Activated CD8-positive, alpha-beta T cell treated with anti-CD3 and anti-CD28 coated beads, Interleukin-2, amount 10 ng/mL, durations not matched to agents 7 days and 5 days (primary cell): ENCODE results near the gene LUC7L2. TPM values are rescaled to one million over a fixed set of nuclear protein-coding genes. Genes with fewer than 3 reads are reported as not detected.
"Not testable (repeated sequence)": the region's sequence is repeated elsewhere in the genome, so short reads cannot be mapped to it uniquely, and the experiment has no call there.

Experiments used
- ATAC-seq: fragments of 150-1000 bp; cut with Tn5 transposase; one replicate; pipeline ENCODE4 v1.10.0; 2021; ENCODE audit warnings: moderate library complexity
- CTCF ChIA-PET: fragments of 350-600 bp; sonication (Branson Sonifier 250); formaldehyde crosslinking; loops from one replicate; lab custom pipeline; 2021; ENCODE audit warnings: antibody characterized with exemption; lab: Charles Lee
- POLR2A ChIA-PET: fragments of 350-600 bp; sonication (Branson Sonifier 250); formaldehyde crosslinking; loops from one replicate; lab custom pipeline; 2021; ENCODE audit warnings: antibody characterized with exemption; lab: Charles Lee
- DNase-seq: peaks from one replicate; pipeline ENCODE4 v3.0.0-alpha.2; 2020
- H3K27ac Mint-ChIP-seq: one replicate; pipeline ENCODE4 v1.8.0; 2021; ENCODE audit warnings: mild to moderate bottlenecking, mixed read lengths
- H3K27me3 Mint-ChIP-seq: one replicate; pipeline ENCODE4 v1.8.0; 2021; ENCODE audit warnings: low read depth, mixed read lengths
- H3K36me3 Mint-ChIP-seq: one replicate; pipeline ENCODE4 v1.8.0; 2021; ENCODE audit warnings: low read depth, mixed read lengths
- H3K4me1 Mint-ChIP-seq: one replicate; pipeline ENCODE4 v1.8.0; 2021; ENCODE audit warnings: low read depth, mixed read lengths
- H3K4me3 Mint-ChIP-seq: one replicate; pipeline ENCODE4 v1.8.0; 2021; ENCODE audit warnings: mild to moderate bottlenecking, mixed read lengths
- H3K9me3 Mint-ChIP-seq: one replicate; pipeline ENCODE4 v1.8.0; 2022; ENCODE audit warnings: mixed read lengths; ENCODE audit not compliant: insufficient read depth
- total RNA-seq, 2 experiments: library from RNA; stranded (reverse); gene quantifications; one replicate each; pipeline ENCODE4 v1.2.3, GENCODE V29; 2021

Gene LUC7L2
- total RNA-seq, 2 experiments from 2014 or later = 126 to 131 TPM

- CTCF ChIA-PET = interaction anchor here (3.1 kb wide), 1 partner anchor 8 kb away, joined by 32 read pairs; no protein-coding TSS in a partner anchor
- H3K27ac Mint-ChIP-seq = no peak overlapping the region
- H3K4me3 Mint-ChIP-seq = no peak overlapping the region
- DNase-seq = no peak
- no peak for ATAC-seq
- POLR2A ChIA-PET = no interaction called here
- H3K4me1 Mint-ChIP-seq = no peaks in the 10 kb centered on the region
- no peaks in the 10 kb centered on the region for H3K27me3 Mint-ChIP-seq
- H3K36me3 Mint-ChIP-seq = peaks cover 33% of the 10 kb centered on the region
- no peaks in the 10 kb centered on the region for H3K9me3 Mint-ChIP-seq
Observed at GRCh38 chr7:139426258-139427028, 66.7 kb downstream of the LUC7L2 start.

GRCh38 chr7:139427029-139427420 lies 67.3 kb downstream of the LUC7L2 start:
- Mint-ChIP-seq H3K9me3 (no peaks in the 10 kb centered on the region), H3K27me3 (no peaks in the 10 kb centered on the region), H3K36me3 (peaks cover 30% of the 10 kb centered on the region), H3K27ac (peak overlapping the region; percentile 44), H3K4me1 (no peaks in the 10 kb centered on the region), H3K4me3 (no peak overlapping the region)
- CTCF ChIA-PET = no interaction called here
- ATAC-seq (no peak), DNase-seq (no peak)
- POLR2A ChIA-PET = no interaction called here

GRCh38 chr7:139427788-139428187 lies 68.1 kb downstream of the LUC7L2 start:
- peaks cover 24% of the 10 kb centered on the region for H3K36me3 Mint-ChIP-seq
- H3K27ac Mint-ChIP-seq = no peak overlapping the region
- H3K27me3 Mint-ChIP-seq = no peaks in the 10 kb centered on the region
- CTCF ChIA-PET = no interaction called here
- POLR2A ChIA-PET = interaction anchor here (0.8 kb wide), 1 partner anchor 10 kb away, joined by 4 read pairs; no protein-coding TSS in a partner anchor
- DNase-seq (no peak), ATAC-seq (no peak)
- no peaks in the 10 kb centered on the region for H3K4me1 Mint-ChIP-seq
- no peak overlapping the region for H3K4me3 Mint-ChIP-seq
- no peaks in the 10 kb centered on the region for H3K9me3 Mint-ChIP-seq

GRCh38 chr7:139429735-139430134 lies 70.0 kb downstream of the LUC7L2 start:
- H3K4me1 Mint-ChIP-seq, CTCF ChIA-PET, DNase-seq, H3K27me3 Mint-ChIP-seq, H3K27ac Mint-ChIP-seq, ATAC-seq, H3K9me3 Mint-ChIP-seq, H3K4me3 Mint-ChIP-seq: not testable (repeated sequence)
- H3K36me3 Mint-ChIP-seq = peaks cover 14% of the 10 kb centered on the region
- POLR2A ChIA-PET = interaction anchor here (0.6 kb wide), 2 partner anchors 69 to 951 kb away, joined by 3 read pairs; no protein-coding TSS in a partner anchor

- ChIA-PET POLR2A (no interaction called here), CTCF (interaction anchor here (1.7 to 2.4 kb wide), 2 partner anchors 8 to 69 kb away, joined by 5 to 9 read pairs; no protein-coding TSS in a partner anchor)
- Mint-ChIP-seq H3K27me3 (no peaks in the 10 kb centered on the region), H3K4me3 (no peak overlapping the region), H3K36me3 (peaks cover 12% of the 10 kb centered on the region), H3K9me3 (no peaks in the 10 kb centered on the region), H3K27ac (no peak overlapping the region), H3K4me1 (peaks cover 8% of the 10 kb centered on the region)
- ATAC-seq (no peak), DNase-seq (no peak)
Observed at GRCh38 chr7:139430443-139430842, 70.7 kb downstream of the LUC7L2 start.

- no peak for ATAC-seq
- no peaks in the 10 kb centered on the region for H3K9me3 Mint-ChIP-seq
- no peak for DNase-seq
- no peak overlapping the region for H3K27ac Mint-ChIP-seq
- POLR2A ChIA-PET = interaction anchor here (0.7 kb wide), 1 partner anchor 8 kb away, joined by 3 read pairs; no protein-coding TSS in a partner anchor
- H3K4me1 Mint-ChIP-seq = peaks cover 8% of the 10 kb centered on the region
- no peaks in the 10 kb centered on the region for H3K27me3 Mint-ChIP-seq
- no peak overlapping the region for H3K4me3 Mint-ChIP-seq
- CTCF ChIA-PET = interaction anchor here (1.7 to 2.4 kb wide), 2 partner anchors 9 to 69 kb away, joined by 5 to 9 read pairs; no protein-coding TSS in a partner anchor
- peaks cover 14% of the 10 kb centered on the region for H3K36me3 Mint-ChIP-seq
Observed at GRCh38 chr7:139431010-139431409, 71.3 kb downstream of the LUC7L2 start.

- H3K27me3 Mint-ChIP-seq = no peaks in the 10 kb centered on the region
- H3K4me3 Mint-ChIP-seq = no peak overlapping the region
- no peaks in the 10 kb centered on the region for H3K9me3 Mint-ChIP-seq
- H3K4me1 Mint-ChIP-seq = peaks cover 8% of the 10 kb centered on the region
- DNase-seq (no peak), ATAC-seq (no peak)
- H3K27ac Mint-ChIP-seq = no peak overlapping the region
- peaks cover 14% of the 10 kb centered on the region for H3K36me3 Mint-ChIP-seq
- ChIA-PET CTCF (interaction anchor here (1.7 to 2.4 kb wide), 2 partner anchors 9 to 68 kb away, joined by 5 to 9 read pairs; no protein-coding TSS in a partner anchor), POLR2A (interaction anchor here (0.7 kb wide), 1 partner anchor 8 kb away, joined by 3 read pairs; no protein-coding TSS in a partner anchor)
Observed at GRCh38 chr7:139431459-139431858, 71.8 kb downstream of the LUC7L2 start.

- H3K4me3 Mint-ChIP-seq = no peak overlapping the region
- no peak overlapping the region for H3K27ac Mint-ChIP-seq
- peaks cover 3% of the 10 kb centered on the region for H3K36me3 Mint-ChIP-seq
- ChIA-PET CTCF (no interaction called here), POLR2A (no interaction called here)
- H3K4me1 Mint-ChIP-seq = peaks cover 8% of the 10 kb centered on the region
- DNase-seq (no peak), ATAC-seq (no peak)
- no peaks in the 10 kb centered on the region for H3K27me3 Mint-ChIP-seq
- H3K9me3 Mint-ChIP-seq = no peaks in the 10 kb centered on the region
Observed at GRCh38 chr7:139436806-139437205, 77.1 kb downstream of the LUC7L2 start.

GRCh38 chr7:139439375-139439774 lies 79.7 kb downstream of the LUC7L2 start:
- no peak for ATAC-seq
- no peak overlapping the region for H3K27ac Mint-ChIP-seq
- peaks cover 3% of the 10 kb centered on the region for H3K36me3 Mint-ChIP-seq
- ChIA-PET POLR2A (interaction anchor here (0.5 kb wide), 1 partner anchor 8 kb away, joined by 3 read pairs; no protein-coding TSS in a partner anchor), CTCF (no interaction called here)
- H3K27me3 Mint-ChIP-seq = no peaks in the 10 kb centered on the region
- H3K4me1 Mint-ChIP-seq = peaks cover 3% of the 10 kb centered on the region
- no peak for DNase-seq
- H3K9me3 Mint-ChIP-seq = no peaks in the 10 kb centered on the region
- no peak overlapping the region for H3K4me3 Mint-ChIP-seq

GRCh38 chr7:139441961-139442360 lies 82.3 kb downstream of the LUC7L2 start:
- Mint-ChIP-seq H3K4me3 (no peak overlapping the region), H3K27me3 (peaks cover 2% of the 10 kb centered on the region), H3K36me3 (no peaks in the 10 kb centered on the region), H3K4me1 (no peaks in the 10 kb centered on the region), H3K9me3 (no peaks in the 10 kb centered on the region), H3K27ac (no peak overlapping the region)
- CTCF ChIA-PET = no interaction called here
- no peak for DNase-seq
- POLR2A ChIA-PET = no interaction called here
- ATAC-seq = peak; percentile 19

GRCh38 chr7:139446051-139446890 lies 86.6 kb downstream of the LUC7L2 start:
- POLR2A ChIA-PET = no interaction called here

More at GRCh38 chr7:139446051-139446890, 86.6 kb downstream of the LUC7L2 start:
- Mint-ChIP-seq H3K4me3 (no peak overlapping the region), H3K36me3 (no peaks in the 10 kb centered on the region), H3K27me3 (peaks cover 2% of the 10 kb centered on the region), H3K4me1 (no peaks in the 10 kb centered on the region), H3K27ac (no peak overlapping the region), H3K9me3 (no peaks in the 10 kb centered on the region)
- ATAC-seq = no peak
- no peak for DNase-seq
- CTCF ChIA-PET = interaction anchor here (2.7 kb wide), 1 partner anchor 12 kb away, joined by 11 read pairs; no protein-coding TSS in a partner anchor
